HCT116 (cell line): ENCODE data around the gene THSD8. TPM values are rescaled to one million over a fixed set of nuclear protein-coding genes. Genes with fewer than 3 reads are reported as not detected.

Experiments
- ATAC-seq: fragments of 200-7000 bp; cut with Tn5 transposase; 2 replicates; pipeline ENCODE4 v1.9.1; 2020; ENCODE audit warnings: mild to moderate bottlenecking, moderate library complexity
- BruUV-seq: library from RNA; stranded (reverse); fragments of 400-500 nt; replicated peaks from 2 replicates; lab custom pipeline; 2021; lab: Mats Ljungman, UMichigan
- CTCF ChIA-PET: fragments of 300-600 bp; sonication (Branson Sonifier 250); formaldehyde crosslinking; loops from one replicate; lab custom pipeline; 2021; ENCODE audit warnings: antibody characterized with exemption; lab: Charles Lee
- POLR2A ChIA-PET: fragments of 300-600, 350-600 bp; sonication (Branson Sonifier 250); formaldehyde crosslinking; loops from one replicate; lab custom pipeline; 2021; ENCODE audit warnings: antibody characterized with exemption; lab: Charles Lee
- RAD21 ChIA-PET, 2 experiments: fragments of 300-600 bp; sonication (Branson Sonifier 250); formaldehyde crosslinking; loops; one replicate each; lab custom pipeline; 2023; ENCODE audit warnings: low total read pairs in 2 of 2; ENCODE audit not compliant: uncharacterized antibody in 2 of 2, unreplicated experiment in 2 of 2, low non-redundant PET in 1 of 2; lab: Charles Lee
- DNase-seq: peaks from one replicate; pipeline ENCODE4 v3.0.0-alpha.2; 2010; ENCODE audit warnings: low read depth, low spot score
- H2AFZ ChIP-seq: fragments of 200-600 bp; shearing (Covaris generic), sonication (generic); 2 replicates; pipeline ENCODE4 v1.6.1; 2017; ENCODE audit warnings: low read depth, mixed run types, mixed read lengths, antibody characterized with exemption, low read length; ENCODE audit not compliant: poor library complexity, severe bottlenecking
- H3K27ac ChIP-seq: 2 replicates; pipeline ENCODE4 v1.5.1; 2012; ENCODE audit warnings: low read depth, low read length
- H3K27me3 ChIP-seq: fragments of 200-600 bp; sonication (generic); 2 replicates; pipeline ENCODE4 v1.6.1; 2016; ENCODE audit warnings: mixed run types, low read length, mixed read lengths; ENCODE audit not compliant: insufficient read depth
- H3K36me3 ChIP-seq, 2 experiments: fragments of 200-500 bp in 1 of 2; fragments of 200-600 bp in 1 of 2; sonication (Bioruptor generic) in 1 of 2; sonication (generic) in 1 of 2; 2 replicates each; pipeline versions ENCODE4 v1.5.1 to v1.6.1; 2014 to 2016; ENCODE audit warnings: low read length in 2 of 2, inconsistent platforms in 1 of 2, mixed read lengths in 1 of 2, mixed run types in 1 of 2; ENCODE audit not compliant: insufficient read depth in 2 of 2, control insufficient read depth in 1 of 2
- H3K4me1 ChIP-seq, 2 experiments: fragments of 200-600 bp in 1 of 2; sonication (generic) in 1 of 2; 2 replicates each; pipeline versions ENCODE4 v1.5.1 to v1.6.1; 2012 to 2017; ENCODE audit warnings: low read length in 2 of 2, inconsistent platforms in 1 of 2, mild to moderate bottlenecking in 1 of 2, mixed read lengths in 1 of 2, mixed run types in 1 of 2, moderate library complexity in 1 of 2; ENCODE audit not compliant: insufficient read depth in 2 of 2, control insufficient read depth in 1 of 2
- H3K4me2 ChIP-seq: fragments of 200-600 bp; sonication (generic); 2 replicates; pipeline ENCODE4 v1.6.1; 2017; ENCODE audit warnings: mixed run types, low read length, mixed read lengths
- H3K4me3 ChIP-seq, 2 experiments: fragments of 200-600 bp in 1 of 2; sonication (generic) in 1 of 2; replicated peaks in 1 of 2; 2 replicates each; pipeline ENCODE4 v1.5.1; 2011 to 2016; ENCODE audit warnings: low read length in 2 of 2, control low read depth in 1 of 2, low read depth in 1 of 2, mild to moderate bottlenecking in 1 of 2, mixed read lengths in 1 of 2, mixed run types in 1 of 2
- H3K79me2 ChIP-seq: fragments of 200-600 bp; sonication (generic); 2 replicates; pipeline ENCODE4 v1.6.1; 2017; ENCODE audit warnings: mild to moderate bottlenecking, mixed run types, low read length, moderate library complexity, mixed read lengths; ENCODE audit not compliant: insufficient read depth
- H3K9ac ChIP-seq: fragments of 200-600 bp; sonication (generic); 2 replicates; pipeline ENCODE4 v1.6.1; 2016; ENCODE audit warnings: low read length, mixed read lengths
- H3K9me2 ChIP-seq: fragments of 200-600 bp; sonication (generic), shearing (Covaris generic); 2 replicates; pipeline ENCODE4 v1.6.1; 2017; ENCODE audit warnings: mixed run types, mild to moderate bottlenecking, moderate library complexity; ENCODE audit not compliant: insufficient read depth
- H3K9me3 ChIP-seq, 2 experiments: fragments of 200-500 bp in 1 of 2; fragments of 200-600 bp in 1 of 2; sonication (Bioruptor generic) in 1 of 2; sonication (generic) in 1 of 2; 2 replicates each; pipeline ENCODE4 v1.6.1; 2014 to 2017; ENCODE audit warnings: low read length in 2 of 2, mixed read lengths in 2 of 2, inconsistent platforms in 1 of 2, low read depth in 1 of 2, mild to moderate bottlenecking in 1 of 2, mixed run types in 1 of 2, moderate library complexity in 1 of 2; ENCODE audit not compliant: control insufficient read depth in 1 of 2, insufficient read depth in 1 of 2
- H4K20me1 ChIP-seq: fragments of 200-600 bp; sonication (generic), shearing (Covaris generic); 2 replicates; pipeline ENCODE4 v1.6.1; 2017; ENCODE audit warnings: mixed run types, mild to moderate bottlenecking, moderate library complexity; ENCODE audit not compliant: insufficient read depth
- EZH2 ChIP-seq: fragments of 200-600 bp; sonication (generic); IDR thresholded peaks from 2 replicates; pipeline ENCODE4 v1.6.1; 2017; ENCODE audit warnings: antibody characterized with exemption, mixed run types
- FOSL1 ChIP-seq: IDR thresholded peaks from 2 replicates; pipeline ENCODE4 v1.6.1; 2012; ENCODE audit warnings: low read depth
- SP1 ChIP-seq: IDR thresholded peaks from 2 replicates; pipeline ENCODE4 v1.6.1; 2012; ENCODE audit warnings: low read depth
- YY1 ChIP-seq: IDR thresholded peaks from 2 replicates; pipeline ENCODE4 v1.6.1; 2011; ENCODE audit warnings: low read length, low read depth, moderate library complexity, mild to moderate bottlenecking; ENCODE audit not compliant: insufficient replicate concordance; ENCODE audit errors: extremely low read depth
- ZFX ChIP-seq: fragments of 450-650 bp; IDR thresholded peaks from 2 replicates; pipeline ENCODE4 v1.6.1; 2017
- intact Hi-C: fragments of 100-400 bp; cut with micrococcal nuclease; formaldehyde crosslinking; loops from 2 replicates; pipeline ENCODE4 v1.10.0; 2022
- total RNA-seq: library from RNA; stranded (reverse); gene quantifications from one replicate; pipeline ENCODE4 v1.2.1, GENCODE V29; 2021; ENCODE audit not compliant: unreplicated experiment
- TF ChIP-seq, protein P1 (sequence below): IDR thresholded peaks from 2 replicates; pipeline ENCODE4 v1.6.1; 2011; ENCODE audit warnings: mild to moderate bottlenecking, low read length, moderate library complexity; ENCODE audit not compliant: insufficient replicate concordance; ENCODE audit errors: extremely low read depth
- TF ChIP-seq, protein P2 (sequence below): IDR thresholded peaks from 2 replicates; pipeline ENCODE4 v1.6.1; 2012; ENCODE audit warnings: low read depth
- TF ChIP-seq, protein P3 (sequence below), 3 experiments: fragments of 200-600 bp in 1 of 3; sonication (generic) in 1 of 3; IDR thresholded peaks in 2 of 3; conservative IDR thresholded peaks in 1 of 3; 2 replicates each; pipeline ENCODE4 v1.5.1; 2012 to 2017; ENCODE audit warnings: low read depth in 2 of 3, low read length in 2 of 3, antibody characterized with exemption in 1 of 3, borderline replicate concordance in 1 of 3, control low read depth in 1 of 3, mild to moderate bottlenecking in 1 of 3, mixed read lengths in 1 of 3, mixed run types in 1 of 3, moderate library complexity in 1 of 3; ENCODE audit not compliant: insufficient read depth in 1 of 3

THSD8 gene
- total RNA-seq, 1 experiment from 2014 or later, result 33.3 TPM

DNA sequence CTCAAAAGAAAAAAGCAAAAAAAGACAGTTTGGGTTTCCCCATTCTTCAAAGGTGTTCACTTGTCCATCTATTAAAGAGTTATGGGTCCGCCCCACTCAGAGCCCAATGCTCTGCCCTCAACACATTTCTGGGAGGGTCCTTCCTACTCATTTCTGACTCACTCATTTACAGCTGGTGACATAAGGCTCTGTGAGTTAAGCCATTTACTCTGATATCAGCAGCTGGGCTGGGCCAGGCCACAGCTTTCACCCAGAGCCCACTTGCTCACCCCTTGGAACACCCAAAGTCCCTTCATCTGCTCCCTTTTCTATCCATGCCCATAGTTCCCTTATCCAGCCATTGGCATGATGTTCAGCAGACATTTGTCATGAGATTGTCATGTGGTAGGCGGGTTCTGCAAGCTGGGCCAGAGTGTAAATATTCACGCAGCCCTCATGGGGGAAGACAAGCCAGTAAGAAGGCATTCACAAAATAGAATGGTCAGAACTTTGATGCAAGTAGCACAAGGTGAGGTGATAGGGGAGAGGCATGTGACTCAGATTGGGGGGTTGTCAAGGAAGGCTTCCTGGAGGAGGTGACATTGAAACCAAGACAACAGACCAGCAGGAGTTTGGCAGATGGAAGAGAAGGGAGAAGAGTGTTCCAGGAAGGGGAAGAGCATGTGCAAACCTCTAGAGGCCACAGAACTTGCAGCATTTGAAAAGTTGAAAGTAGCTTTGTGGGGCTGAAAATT is 42.3 kb downstream of the THSD8 start:
- no TSS peak for BruUV-seq
- POLR2A ChIA-PET, result no interaction called here
- no peak for ATAC-seq

More for the DNA sequence above, 42.3 kb downstream of the THSD8 start:
- no peaks in the 10 kb centered on the region for H3K9me2 ChIP-seq
- no peaks in the 10 kb centered on the region for H4K20me1 ChIP-seq
- ChIA-PET RAD21 (no interaction called here), CTCF (interaction anchor here (0.6 to 1.3 kb wide), 3 partner anchors 68 to 84 kb away, joined by 3 to 4 read pairs (median 3); no protein-coding TSS in a partner anchor)
- no peak overlapping the region for H3K9ac ChIP-seq
- peaks cover 5 to 11% of the 10 kb centered on the region in 2 experiments; a peak in 1 of 4 replicates for H3K36me3 ChIP-seq
- DNase-seq, result no peak
- H3K27ac ChIP-seq, result no peak overlapping the region
- H3K4me1 ChIP-seq, result peaks cover 14 to 38% of the 10 kb centered on the region in 2 experiments; a peak in 3 of 4 replicates
- H3K4me2 ChIP-seq, result no peak overlapping the region
- peaks cover 32% of the 10 kb centered on the region; the same call in 1 of the 2 replicates for H3K79me2 ChIP-seq
- no peak overlapping the region for H3K4me3 ChIP-seq
- no peak overlapping the region for H2AFZ ChIP-seq
- intact Hi-C loops, result no loop called here
- H3K9me3 ChIP-seq, result no peaks in the 10 kb centered on the region
- TF ChIP-seq FOSL1, result no peak
- TF ChIP-seq, protein P1, sequence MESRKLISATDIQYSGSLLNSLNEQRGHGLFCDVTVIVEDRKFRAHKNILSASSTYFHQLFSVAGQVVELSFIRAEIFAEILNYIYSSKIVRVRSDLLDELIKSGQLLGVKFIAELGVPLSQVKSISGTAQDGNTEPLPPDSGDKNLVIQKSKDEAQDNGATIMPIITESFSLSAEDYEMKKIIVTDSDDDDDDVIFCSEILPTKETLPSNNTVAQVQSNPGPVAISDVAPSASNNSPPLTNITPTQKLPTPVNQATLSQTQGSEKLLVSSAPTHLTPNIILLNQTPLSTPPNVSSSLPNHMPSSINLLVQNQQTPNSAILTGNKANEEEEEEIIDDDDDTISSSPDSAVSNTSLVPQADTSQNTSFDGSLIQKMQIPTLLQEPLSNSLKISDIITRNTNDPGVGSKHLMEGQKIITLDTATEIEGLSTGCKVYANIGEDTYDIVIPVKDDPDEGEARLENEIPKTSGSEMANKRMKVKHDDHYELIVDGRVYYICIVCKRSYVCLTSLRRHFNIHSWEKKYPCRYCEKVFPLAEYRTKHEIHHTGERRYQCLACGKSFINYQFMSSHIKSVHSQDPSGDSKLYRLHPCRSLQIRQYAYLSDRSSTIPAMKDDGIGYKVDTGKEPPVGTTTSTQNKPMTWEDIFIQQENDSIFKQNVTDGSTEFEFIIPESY, result no peak
- no peak for TF ChIP-seq YY1
- no peak for TF ChIP-seq ZFX
- TF ChIP-seq SP1, result no peak
- TF ChIP-seq EZH2, result no peak
- TF ChIP-seq, protein P2, sequence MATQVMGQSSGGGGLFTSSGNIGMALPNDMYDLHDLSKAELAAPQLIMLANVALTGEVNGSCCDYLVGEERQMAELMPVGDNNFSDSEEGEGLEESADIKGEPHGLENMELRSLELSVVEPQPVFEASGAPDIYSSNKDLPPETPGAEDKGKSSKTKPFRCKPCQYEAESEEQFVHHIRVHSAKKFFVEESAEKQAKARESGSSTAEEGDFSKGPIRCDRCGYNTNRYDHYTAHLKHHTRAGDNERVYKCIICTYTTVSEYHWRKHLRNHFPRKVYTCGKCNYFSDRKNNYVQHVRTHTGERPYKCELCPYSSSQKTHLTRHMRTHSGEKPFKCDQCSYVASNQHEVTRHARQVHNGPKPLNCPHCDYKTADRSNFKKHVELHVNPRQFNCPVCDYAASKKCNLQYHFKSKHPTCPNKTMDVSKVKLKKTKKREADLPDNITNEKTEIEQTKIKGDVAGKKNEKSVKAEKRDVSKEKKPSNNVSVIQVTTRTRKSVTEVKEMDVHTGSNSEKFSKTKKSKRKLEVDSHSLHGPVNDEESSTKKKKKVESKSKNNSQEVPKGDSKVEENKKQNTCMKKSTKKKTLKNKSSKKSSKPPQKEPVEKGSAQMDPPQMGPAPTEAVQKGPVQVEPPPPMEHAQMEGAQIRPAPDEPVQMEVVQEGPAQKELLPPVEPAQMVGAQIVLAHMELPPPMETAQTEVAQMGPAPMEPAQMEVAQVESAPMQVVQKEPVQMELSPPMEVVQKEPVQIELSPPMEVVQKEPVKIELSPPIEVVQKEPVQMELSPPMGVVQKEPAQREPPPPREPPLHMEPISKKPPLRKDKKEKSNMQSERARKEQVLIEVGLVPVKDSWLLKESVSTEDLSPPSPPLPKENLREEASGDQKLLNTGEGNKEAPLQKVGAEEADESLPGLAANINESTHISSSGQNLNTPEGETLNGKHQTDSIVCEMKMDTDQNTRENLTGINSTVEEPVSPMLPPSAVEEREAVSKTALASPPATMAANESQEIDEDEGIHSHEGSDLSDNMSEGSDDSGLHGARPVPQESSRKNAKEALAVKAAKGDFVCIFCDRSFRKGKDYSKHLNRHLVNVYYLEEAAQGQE, result no peak
- TF ChIP-seq, protein P3, sequence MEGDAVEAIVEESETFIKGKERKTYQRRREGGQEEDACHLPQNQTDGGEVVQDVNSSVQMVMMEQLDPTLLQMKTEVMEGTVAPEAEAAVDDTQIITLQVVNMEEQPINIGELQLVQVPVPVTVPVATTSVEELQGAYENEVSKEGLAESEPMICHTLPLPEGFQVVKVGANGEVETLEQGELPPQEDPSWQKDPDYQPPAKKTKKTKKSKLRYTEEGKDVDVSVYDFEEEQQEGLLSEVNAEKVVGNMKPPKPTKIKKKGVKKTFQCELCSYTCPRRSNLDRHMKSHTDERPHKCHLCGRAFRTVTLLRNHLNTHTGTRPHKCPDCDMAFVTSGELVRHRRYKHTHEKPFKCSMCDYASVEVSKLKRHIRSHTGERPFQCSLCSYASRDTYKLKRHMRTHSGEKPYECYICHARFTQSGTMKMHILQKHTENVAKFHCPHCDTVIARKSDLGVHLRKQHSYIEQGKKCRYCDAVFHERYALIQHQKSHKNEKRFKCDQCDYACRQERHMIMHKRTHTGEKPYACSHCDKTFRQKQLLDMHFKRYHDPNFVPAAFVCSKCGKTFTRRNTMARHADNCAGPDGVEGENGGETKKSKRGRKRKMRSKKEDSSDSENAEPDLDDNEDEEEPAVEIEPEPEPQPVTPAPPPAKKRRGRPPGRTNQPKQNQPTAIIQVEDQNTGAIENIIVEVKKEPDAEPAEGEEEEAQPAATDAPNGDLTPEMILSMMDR (IDR thresholded peaks at IDR 0.05 in 2 of 3, conservative IDR thresholded peaks at IDR 0.05 in 1 of 3; ENCODE audit: borderline replicate concordance in 1 of 3, insufficient read depth in 1 of 3, low read depth in 2 of 3, low read length in 2 of 3), result no peak
- H3K27me3 ChIP-seq, result no peaks in the 10 kb centered on the region
